ENCODE data around the gene CYB5D1.

The CYB5D1 gene

GRCh38 chr17:7889166-7889955 lies 31.6 kb downstream of the CYB5D1 start:
- TF ChIP-seq CTCF (IDR thresholded peaks at IDR 0.05), result peak; percentile 51 to 55
- Histone ChIP-seq H3K9me3 (no peaks in the 10 kb centered on the region), H3K4me1 (peaks cover 15 to 48% (median 43%) of the 10 kb centered on the region in 4 donors), H3K27ac (peak overlapping the region; percentile 80 to 82), H3K36me3 (peaks cover 3 to 28% (median 24%) of the 10 kb centered on the region in 3 donors), H3K27me3 (peaks cover 0 to 8% of the 10 kb centered on the region in 2 donors), H3K4me3 (no peak overlapping the region)
- peak; percentile 97 to 99 for DNase-seq
- intact Hi-C loops (cut with DNase I; ENCODE audit: low total_unique reads), result no loop called here

GRCh38 chr17:7893187-7893880 lies 35.5 kb downstream of the CYB5D1 start:
- H3K27me3 ChIP-seq, result no peaks in the 10 kb centered on the region
- H3K36me3 ChIP-seq, result peaks cover 11 to 63% (median 39%) of the 10 kb centered on the region in 3 donors
- H3K27ac ChIP-seq, result no peak overlapping the region
- DNase-seq, result no peak
- TF ChIP-seq CTCF (IDR thresholded peaks at IDR 0.05), result no peak
- no peak overlapping the region for H3K4me3 ChIP-seq
- H3K4me1 ChIP-seq, result peaks cover 7 to 18% (median 16%) of the 10 kb centered on the region in 4 donors
- H3K9me3 ChIP-seq, result no peaks in the 10 kb centered on the region
- intact Hi-C loops (cut with DNase I; ENCODE audit: low total_unique reads), result no loop called here

GRCh38 chr17:7894226-7894625 lies 36.4 kb downstream of the CYB5D1 start:
- peaks cover 15 to 72% (median 48%) of the 10 kb centered on the region in 3 donors for H3K36me3 ChIP-seq
- no peaks in the 10 kb centered on the region for H3K9me3 ChIP-seq

GRCh38 chr17:7894866-7895265 lies 37.1 kb downstream of the CYB5D1 start:
- Histone ChIP-seq H3K4me1 (peaks cover 0 to 3% (median under 1%) of the 10 kb centered on the region in 4 donors), H3K36me3 (peaks cover 22 to 78% (median 50%) of the 10 kb centered on the region in 3 donors), H3K27ac (no peak overlapping the region), H3K9me3 (no peaks in the 10 kb centered on the region), H3K4me3 (no peak overlapping the region), H3K27me3 (no peaks in the 10 kb centered on the region)
- TF ChIP-seq CTCF (IDR thresholded peaks at IDR 0.05), result no peak
- intact Hi-C loops (cut with DNase I; ENCODE audit: low total_unique reads), result loop anchor here (5.0 kb wide), 1 partner anchor 33 kb away; no protein-coding TSS in a partner anchor
- DNase-seq, result no peak

More at GRCh38 chr17:7894226-7894625, 36.4 kb downstream of the CYB5D1 start:
- no peak for DNase-seq
- Histone ChIP-seq H3K27me3 (no peaks in the 10 kb centered on the region), H3K27ac (no peak overlapping the region), H3K4me3 (no peak overlapping the region), H3K4me1 (peaks cover 2 to 9% (median 7%) of the 10 kb centered on the region in 4 donors)
- TF ChIP-seq CTCF (IDR thresholded peaks at IDR 0.05), result no peak
- intact Hi-C loops (cut with DNase I; ENCODE audit: low total_unique reads), result no loop called here

GRCh38 chr17:7897090-7897489 lies 39.3 kb downstream of the CYB5D1 start:
- Histone ChIP-seq H3K27ac (no peak overlapping the region), H3K27me3 (no peaks in the 10 kb centered on the region), H3K9me3 (no peaks in the 10 kb centered on the region), H3K4me1 (no peaks in the 10 kb centered on the region), H3K36me3 (peaks cover 26 to 87% (median 60%) of the 10 kb centered on the region in 3 donors), H3K4me3 (no peak overlapping the region)
- DNase-seq, result no peak
- TF ChIP-seq CTCF (IDR thresholded peaks at IDR 0.05), result no peak
- intact Hi-C loops (cut with DNase I; ENCODE audit: low total_unique reads), result loop anchor here (5.0 kb wide), 1 partner anchor 35 kb away; no protein-coding TSS in a partner anchor

Data from tibial artery (tissue), 4 donors.